SW 1271 (cell line): ENCODE measurements around the gene NPFF.
"Not testable (repeated sequence)": the region's sequence is repeated elsewhere in the genome, so short reads cannot be mapped to it uniquely, and the experiment has no call there.

Source experiments
- DNase-seq, 2 experiments: peaks; one replicate each; lab custom pipeline; 2025; lab: John Stamatoyannopoulos, UW

Gene NPFF, protein sequence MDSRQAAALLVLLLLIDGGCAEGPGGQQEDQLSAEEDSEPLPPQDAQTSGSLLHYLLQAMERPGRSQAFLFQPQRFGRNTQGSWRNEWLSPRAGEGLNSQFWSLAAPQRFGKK

GRCh38 chr12:53506881-53507602 is at the start of gene NPFF:
Gene NPFF (minus strand): TSS chr12:53507484. CDS start chr12:53507474, 10 bp downstream.
- no peak for DNase-seq

- no peak for DNase-seq
These were observed 45.4 kb upstream of the NPFF start for GRCh38 chr12:53552361-53553327.

- no peak for DNase-seq
These were observed 44.6 kb upstream of the NPFF start for GRCh38 chr12:53551889-53552291.

- no peak for DNase-seq
These were observed 43.3 kb upstream of the NPFF start for GRCh38 chr12:53550595-53550994.

DNA sequence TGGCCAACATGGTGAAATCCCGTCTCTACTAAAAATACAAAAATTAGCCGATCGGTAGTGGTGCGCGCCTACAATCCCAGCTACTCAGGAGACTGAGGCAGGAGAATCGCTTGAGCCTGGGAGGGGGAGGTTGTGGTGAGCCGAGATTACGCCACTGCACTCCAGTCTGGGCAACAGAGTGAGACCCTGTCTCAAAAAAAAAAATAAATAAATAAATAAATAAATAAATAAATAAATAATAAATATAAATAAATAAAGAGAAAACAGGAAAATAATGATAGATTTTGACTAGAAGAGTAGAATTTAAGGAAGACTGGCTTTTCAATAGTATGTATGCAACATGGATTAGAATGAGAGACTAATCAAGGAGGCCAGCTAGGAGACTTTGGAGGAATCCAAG is 42.8 kb upstream of the NPFF start:
- not testable (repeated sequence) for DNase-seq

DNA sequence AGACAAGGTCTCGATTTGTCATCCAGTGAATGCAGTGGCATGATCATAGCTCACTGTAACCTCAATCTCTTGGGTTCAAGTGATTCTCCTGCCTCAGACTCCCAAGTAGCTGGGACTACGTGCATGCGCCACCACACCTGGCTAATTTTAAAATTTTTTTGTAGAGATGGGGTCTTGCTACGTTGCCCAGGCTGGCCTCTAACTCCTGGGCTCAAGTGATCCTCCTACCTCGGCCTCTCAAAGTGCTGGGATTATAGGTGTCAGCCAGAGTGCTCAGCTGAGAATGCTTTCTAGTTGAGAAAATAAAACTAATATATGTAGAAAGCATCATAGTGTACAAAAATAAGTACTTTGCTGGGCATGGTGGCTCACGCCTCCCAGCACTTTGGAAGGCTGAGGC is 41.1 kb upstream of the NPFF start:
- DNase-seq: not testable (repeated sequence)

GRCh38 chr12:53543539-53543938 is 36.3 kb upstream of the NPFF start:
- DNase-seq: peak; percentile 25 to 59

DNA sequence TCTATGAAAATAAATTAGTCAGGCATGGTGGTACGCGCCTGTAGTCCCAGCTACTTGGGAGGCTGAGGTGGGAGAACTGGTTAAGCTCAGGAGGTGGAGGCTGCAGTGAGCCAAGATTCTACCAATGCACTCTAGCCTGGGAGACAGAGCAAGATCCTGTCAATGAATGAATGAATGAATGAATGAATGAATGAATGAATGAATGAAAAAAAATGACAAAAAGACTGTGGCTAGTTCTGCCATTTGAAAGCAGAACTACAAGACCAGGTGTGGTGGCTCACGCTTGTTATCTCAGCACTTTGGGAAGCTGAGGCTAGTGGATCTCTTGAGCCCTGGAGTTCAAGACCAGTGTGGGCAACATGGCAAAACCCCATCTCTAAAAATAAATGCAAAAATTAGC is 32.2 kb upstream of the NPFF start:
- DNase-seq: no peak

GRCh38 chr12:53538209-53538689 is 31.0 kb upstream of the NPFF start:
- no peak for DNase-seq

DNA sequence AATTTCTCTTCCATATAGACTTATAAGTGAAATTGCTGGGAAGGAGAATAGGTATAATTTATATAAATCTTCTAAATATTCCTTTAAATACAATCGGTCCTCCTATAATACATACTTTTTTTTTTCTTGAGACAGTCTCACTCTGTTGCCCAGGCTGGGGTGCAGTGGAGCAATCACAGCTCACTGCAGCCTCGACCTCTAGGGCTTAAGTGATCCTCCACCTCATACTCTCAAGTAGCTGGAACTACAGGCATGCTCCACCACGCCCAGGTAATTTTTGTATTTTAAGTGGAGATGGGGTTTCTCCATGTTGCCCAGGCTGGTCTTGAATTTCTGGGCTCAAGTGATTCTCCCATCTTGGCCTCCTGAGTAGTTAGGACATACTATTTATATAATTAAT is 29.7 kb upstream of the NPFF start:
- DNase-seq: no peak

DNA sequence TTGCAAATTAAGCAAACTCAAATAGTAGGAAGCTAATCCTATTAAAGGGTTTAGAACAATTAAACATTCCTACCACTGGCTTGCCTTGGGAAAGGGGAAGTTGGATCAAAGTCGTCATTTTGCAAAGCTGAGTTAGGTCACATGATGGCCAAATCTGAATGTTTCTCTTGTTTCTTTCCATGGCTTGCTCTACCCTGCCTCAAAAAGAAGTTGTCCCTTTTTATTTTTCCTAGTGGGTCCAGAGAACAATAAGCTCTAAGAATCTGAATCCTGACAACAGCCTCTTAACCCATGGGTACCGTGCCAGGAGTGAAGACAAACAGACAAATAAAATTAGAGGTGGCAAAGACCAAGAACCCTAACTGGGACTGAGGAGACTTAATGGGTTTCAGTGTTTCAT is 26.2 kb upstream of the NPFF start:
- DNase-seq: no peak

DNA sequence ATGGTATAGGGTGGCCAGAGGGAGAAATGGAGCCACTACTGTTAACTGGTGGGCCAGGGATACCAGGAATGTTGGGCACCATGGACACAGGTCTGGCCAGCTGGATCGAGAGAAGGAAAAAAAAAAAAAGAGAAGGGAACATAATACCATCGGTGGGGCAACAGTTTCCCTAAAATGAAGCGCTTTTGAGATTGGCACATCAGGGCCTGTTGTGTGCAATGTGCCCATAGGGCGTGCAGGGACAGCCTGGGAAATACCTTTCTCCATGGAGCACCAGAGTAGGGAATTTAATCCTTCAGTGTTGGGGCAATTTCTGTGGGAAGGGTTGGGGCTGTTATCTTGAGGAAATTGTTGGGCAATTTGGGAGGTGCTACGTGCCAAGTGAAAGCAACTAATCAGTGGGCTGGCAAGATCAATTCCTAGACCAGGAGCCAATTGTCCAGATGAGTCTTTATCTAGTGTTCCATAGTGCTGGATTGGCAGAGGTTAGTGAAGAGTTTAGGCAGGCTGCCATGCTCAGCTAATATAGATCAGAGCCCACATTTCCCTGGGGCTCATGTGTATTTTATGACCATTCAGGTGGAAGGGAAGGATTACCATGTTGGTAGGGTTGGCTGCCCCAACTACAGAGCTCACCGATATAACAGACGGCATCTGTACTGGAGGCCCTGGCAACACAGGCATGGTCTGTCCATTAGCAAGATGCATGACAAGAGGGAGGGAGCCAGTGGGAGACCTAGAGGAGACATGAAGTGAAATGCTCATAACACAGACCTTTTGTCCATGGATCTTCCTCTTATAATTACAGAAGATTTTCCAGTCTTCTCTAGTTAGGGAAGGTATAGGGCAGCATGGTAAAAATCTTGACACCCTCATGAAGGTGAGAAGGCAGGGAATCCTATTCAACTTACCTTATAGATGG is 25.5 kb upstream of the NPFF start:
- DNase-seq: no peak

- no peak for DNase-seq
These were observed 24.7 kb upstream of the NPFF start for GRCh38 chr12:53532021-53532420.

DNA sequence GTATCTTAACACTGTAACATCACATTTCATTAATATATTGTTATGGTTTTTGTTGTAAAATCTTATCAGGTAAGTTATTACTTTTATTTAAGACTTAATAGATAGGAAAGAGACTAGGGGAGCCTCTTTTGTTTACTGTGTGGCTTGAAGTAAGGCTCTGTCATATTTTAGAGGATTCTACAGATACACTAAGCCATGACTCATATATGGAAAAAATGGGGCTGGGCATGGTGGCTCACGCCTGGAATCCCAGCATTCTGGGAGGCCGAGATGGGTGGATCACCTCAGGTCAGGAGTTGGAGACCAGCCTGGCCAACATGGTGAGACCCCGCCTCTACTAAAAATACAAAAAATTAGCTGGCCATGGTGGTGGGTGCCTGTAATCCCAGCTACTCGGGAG is 23.6 kb upstream of the NPFF start:
- DNase-seq: no peak

GRCh38 chr12:53530061-53530460 is 22.8 kb upstream of the NPFF start:
- no peak for DNase-seq

DNA sequence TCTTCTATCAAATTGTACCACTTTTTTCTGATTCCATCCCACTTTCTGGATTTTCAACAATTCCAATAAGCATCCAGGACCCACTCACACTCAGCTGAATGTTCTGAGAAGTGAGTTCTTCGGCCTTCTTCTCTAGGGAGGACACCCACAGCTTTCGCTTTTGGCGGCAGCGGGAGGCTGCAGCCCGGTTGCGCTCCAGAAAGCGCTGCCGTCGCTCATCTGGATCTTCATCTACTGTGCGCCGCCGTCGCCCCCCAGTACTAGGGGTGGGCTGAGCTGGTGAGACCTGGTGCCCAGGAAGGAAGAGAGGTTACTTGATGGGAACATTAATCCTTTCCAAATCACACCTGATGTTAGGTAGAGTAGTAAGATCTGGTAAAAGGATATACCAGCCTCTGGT is 17.2 kb upstream of the NPFF start:
- no peak for DNase-seq

DNA sequence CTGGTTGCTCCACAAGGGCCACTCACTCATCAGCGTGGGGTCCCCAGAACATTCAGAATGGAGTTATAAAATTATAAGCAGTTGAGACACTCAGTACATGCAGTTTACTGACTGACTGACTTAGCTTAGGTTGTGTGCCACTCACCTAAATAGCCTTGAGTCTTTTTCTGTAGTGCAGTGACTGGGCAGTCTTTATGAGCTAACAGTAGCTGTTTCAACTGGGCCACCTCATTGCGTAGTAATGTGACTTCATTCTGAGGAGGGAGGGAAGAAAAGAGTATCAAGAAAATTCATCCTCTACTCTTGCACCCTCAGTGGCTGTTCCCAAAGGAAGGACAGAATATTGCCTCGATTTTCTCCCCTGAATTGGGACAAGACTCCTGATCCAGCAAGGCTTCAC is 15.8 kb upstream of the NPFF start:
- DNase-seq: no peak

DNA sequence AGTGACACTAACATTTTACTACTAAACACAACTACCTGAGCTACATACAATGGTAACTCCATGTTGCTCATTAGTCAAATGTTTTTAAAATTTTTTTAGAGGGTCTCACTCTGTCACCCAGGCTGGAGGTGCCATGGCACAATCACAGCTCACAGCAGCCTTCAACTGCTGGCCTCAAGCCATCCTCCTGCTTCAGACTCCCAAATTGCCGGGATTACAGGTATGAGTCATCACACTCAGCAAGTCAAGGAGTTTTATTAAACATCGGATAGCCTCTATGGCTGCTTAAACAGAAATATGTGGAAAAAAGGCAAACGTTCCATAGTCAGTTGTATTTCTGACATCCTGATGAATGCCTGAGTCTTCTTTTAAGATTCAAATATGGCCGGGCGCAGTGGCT is 11.1 kb upstream of the NPFF start:
- no peak for DNase-seq

DNA sequence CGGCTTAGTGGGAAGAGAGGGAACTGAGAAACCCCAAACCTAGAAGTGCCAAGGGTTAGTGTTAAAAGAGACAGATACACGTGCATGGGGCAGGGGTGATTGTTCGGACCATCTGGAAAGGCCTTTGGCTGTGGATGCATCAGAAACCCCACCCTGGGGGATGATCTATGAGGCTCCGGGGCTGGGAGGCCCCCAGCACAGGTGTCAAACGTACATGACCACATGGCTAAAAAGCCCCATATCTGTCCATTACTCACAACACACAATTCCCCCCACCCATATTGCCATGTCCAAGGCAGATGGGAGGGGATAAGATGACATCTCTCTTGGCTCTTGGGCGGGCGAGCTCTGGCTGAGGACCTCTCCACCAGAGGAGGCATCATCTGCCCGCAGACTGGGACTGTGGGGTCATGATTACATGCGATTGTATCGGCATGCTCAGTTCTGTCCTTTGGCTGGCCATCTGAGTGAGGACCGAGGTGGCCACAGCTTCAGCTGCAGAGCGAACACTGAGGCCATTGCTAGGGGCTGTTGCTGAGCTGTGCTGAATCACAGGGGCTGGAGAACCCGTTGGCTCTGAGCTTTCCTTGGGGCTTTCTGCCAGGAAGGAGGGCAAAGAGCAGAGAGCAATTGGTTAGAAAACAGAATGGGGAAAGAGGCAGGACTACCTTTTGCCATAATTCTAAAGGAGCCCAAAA is 9.6 kb upstream of the NPFF start:
- no peak for DNase-seq

DNA sequence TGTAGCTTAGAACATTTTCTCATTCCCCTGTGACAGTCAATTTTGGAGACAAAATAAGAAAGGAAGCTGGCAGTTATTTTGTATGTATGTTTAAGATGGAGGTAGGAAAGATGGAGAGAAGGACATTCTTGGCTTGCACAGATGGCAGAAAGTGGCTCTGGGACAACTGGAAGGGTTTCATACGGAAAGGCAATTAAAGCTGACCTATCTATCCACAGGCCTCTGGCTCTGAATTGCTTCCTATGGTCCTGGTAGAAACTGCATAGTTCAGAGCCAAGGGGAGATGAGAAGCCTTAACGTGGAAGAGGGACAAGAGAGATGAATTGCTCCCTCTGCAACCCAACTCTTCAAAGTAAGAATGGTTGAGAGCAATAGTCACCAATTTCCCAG is 8.0 kb upstream of the NPFF start:
- no peak for DNase-seq

- no peak for DNase-seq
These were observed 7.5 kb upstream of the NPFF start for GRCh38 chr12:53514628-53515290.
